ENCODE results near the gene MTNR1A.

MTNR1A gene

DNA sequence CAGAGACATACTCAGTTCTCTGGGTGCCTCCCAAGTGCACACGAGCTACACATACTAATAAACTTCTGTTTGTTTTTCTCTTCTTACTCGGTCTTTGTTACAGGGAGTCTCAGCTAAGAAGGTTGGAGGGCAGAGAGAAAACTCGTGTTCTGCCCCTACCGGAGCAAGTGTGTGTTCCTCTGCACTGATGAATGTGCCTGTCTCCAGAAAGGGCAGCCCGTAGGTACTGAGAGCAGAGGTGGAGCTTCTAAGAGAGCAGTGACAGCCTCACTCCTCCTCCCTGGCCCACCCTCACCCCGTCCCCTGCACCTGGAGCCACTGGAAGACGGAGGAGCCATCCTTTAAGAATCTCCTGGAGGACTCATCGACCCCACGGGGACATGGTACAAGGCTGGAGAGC lies 67.6 kb downstream of the MTNR1A start:
- Histone ChIP-seq H3K4me1 (ENCODE audit: insufficient read depth, low read length) (no peaks in the 10 kb centered on the region), H3K36me3 (ENCODE audit: insufficient read depth, low read length) (no peaks in the 10 kb centered on the region), H3K9me3 (ENCODE audit: control insufficient read depth, insufficient read depth, low read length) (no peaks in the 10 kb centered on the region; the same call in 1 of the 2 replicates), H3K9ac (ENCODE audit: low read depth, low read length) (no peak overlapping the region; the same call in 1 of the 2 replicates)

DNA sequence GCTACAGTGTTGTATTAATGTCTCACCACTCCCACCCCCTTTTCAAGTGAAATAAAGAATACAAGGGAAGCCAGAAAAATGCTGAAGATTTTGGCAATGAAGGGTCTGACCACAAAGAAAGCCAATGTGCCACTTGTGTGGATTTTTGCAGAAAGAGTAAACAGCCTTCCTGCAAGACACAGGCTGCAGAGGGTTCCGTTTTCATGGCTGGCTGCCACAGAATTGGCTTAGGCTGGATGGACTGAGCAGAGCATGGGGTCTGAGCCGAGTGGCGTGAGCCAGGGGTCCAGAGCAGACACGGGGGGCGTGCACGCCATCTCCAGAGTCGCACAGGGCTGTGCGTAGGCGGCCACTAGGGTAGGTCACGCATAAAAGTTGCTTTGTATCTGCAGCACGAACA lies 69.2 kb downstream of the MTNR1A start:
- Histone ChIP-seq H3K36me3 (ENCODE audit: insufficient read depth, low read length) (no peaks in the 10 kb centered on the region), H3K9ac (ENCODE audit: low read depth, low read length) (peak overlapping the region; percentile 74; the same call in 1 of the 2 replicates), H3K4me1 (ENCODE audit: insufficient read depth, low read length) (no peaks in the 10 kb centered on the region; the same call in 1 of the 2 replicates), H3K9me3 (ENCODE audit: control insufficient read depth, insufficient read depth, low read length) (no peaks in the 10 kb centered on the region; the same call in 1 of the 2 replicates)

DNA sequence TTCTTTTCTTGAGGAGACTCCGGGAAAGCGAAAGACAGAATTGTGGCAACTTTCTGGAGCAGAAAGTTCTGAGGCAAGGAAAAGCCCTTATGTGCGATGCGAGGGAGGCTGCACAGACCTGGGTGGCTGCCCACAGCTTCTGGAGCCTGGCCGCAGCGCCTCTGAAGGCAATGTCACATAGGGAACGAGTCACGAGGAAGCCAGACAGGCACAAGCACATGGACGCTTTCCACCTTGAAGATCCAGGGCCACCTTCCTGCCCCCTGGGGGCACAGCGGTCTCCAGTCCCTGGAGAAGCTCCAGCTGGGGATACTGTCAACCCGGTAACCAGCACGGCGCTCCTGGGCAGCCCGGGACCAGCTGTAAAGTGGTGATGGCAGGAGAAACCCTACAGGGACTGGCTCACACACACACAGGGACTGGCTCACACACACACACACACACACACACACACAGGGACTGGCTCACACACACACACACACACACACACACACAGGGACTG lies 69.8 kb downstream of the MTNR1A start:
- Histone ChIP-seq H3K36me3 (ENCODE audit: insufficient read depth, low read length) (no peaks in the 10 kb centered on the region), H3K9me3 (ENCODE audit: control insufficient read depth, insufficient read depth, low read length) (no peaks in the 10 kb centered on the region; the same call in 1 of the 2 replicates), H3K9ac (ENCODE audit: low read depth, low read length) (peak overlapping the region; percentile 74; the same call in 1 of the 2 replicates), H3K4me1 (ENCODE audit: insufficient read depth, low read length) (no peaks in the 10 kb centered on the region; the same call in 1 of the 2 replicates)

GRCh38 chr4:186485150-186485549 lies 70.2 kb downstream of the MTNR1A start:
- no peaks in the 10 kb centered on the region; the same call in 1 of the 2 replicates for H3K4me1 ChIP-seq (ENCODE audit: insufficient read depth, low read length)
- H3K36me3 ChIP-seq (ENCODE audit: insufficient read depth, low read length), result no peaks in the 10 kb centered on the region
- H3K9ac ChIP-seq (ENCODE audit: low read depth, low read length), result peak overlapping the region; percentile 74
- no peaks in the 10 kb centered on the region; the same call in 1 of the 2 replicates for H3K9me3 ChIP-seq (ENCODE audit: control insufficient read depth, insufficient read depth, low read length)

DNA sequence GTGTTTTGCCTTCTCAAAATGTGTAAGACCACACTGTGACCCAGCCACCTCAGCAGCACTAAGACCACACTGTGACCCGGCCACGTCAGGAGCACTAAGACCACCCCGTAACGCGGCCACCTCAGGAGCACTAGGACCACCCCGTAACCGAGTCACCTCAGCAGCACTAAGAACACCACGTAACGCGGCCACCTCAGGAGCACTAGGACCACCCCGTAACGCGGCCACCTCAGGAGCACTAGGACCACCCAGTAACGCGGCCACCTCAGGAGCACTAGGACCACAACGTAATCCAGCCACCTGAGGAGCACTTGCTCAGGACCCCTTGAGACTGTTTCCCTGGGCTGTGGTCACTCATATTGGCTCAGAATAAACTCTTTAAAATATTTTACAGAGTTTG lies 71.7 kb downstream of the MTNR1A start:
- no peaks in the 10 kb centered on the region for H3K36me3 ChIP-seq (ENCODE audit: insufficient read depth, low read length)
- no peak overlapping the region for H3K9ac ChIP-seq (ENCODE audit: low read depth, low read length)
- no peaks in the 10 kb centered on the region; the same call in 1 of the 2 replicates for H3K4me1 ChIP-seq (ENCODE audit: insufficient read depth, low read length)
- no peaks in the 10 kb centered on the region for H3K9me3 ChIP-seq (ENCODE audit: control insufficient read depth, insufficient read depth, low read length)
